Adipocyte (in vitro differentiated cells): ENCODE results near the gene OAS2.

Experiments
- DNase-seq: peaks from one replicate; pipeline ENCODE4 v3.0.0-alpha.2; 2015; ENCODE audit warnings: low read depth
- H3K27me3 ChIP-seq: replicated peaks from 2 replicates; pipeline ENCODE4 v1.7.0; 2013; ENCODE audit warnings: mild to moderate bottlenecking, low read length, moderate library complexity; ENCODE audit not compliant: control insufficient read depth, insufficient read depth
- H3K36me3 ChIP-seq: 2 replicates; pipeline ENCODE4 v1.7.0; 2013; ENCODE audit warnings: low read length, mild to moderate bottlenecking, moderate library complexity; ENCODE audit not compliant: control insufficient read depth, insufficient read depth, severe bottlenecking
- H3K4me1 ChIP-seq: 2 replicates; pipeline ENCODE4 v1.7.0; 2013; ENCODE audit warnings: mild to moderate bottlenecking, low read length, moderate library complexity; ENCODE audit not compliant: control insufficient read depth, insufficient read depth
- H3K4me3 ChIP-seq: 2 replicates; pipeline ENCODE4 v1.7.0; 2013; ENCODE audit warnings: mild to moderate bottlenecking, low read length, moderate library complexity
- H3K9ac ChIP-seq: 2 replicates; pipeline ENCODE4 v1.7.0; 2013; ENCODE audit warnings: mild to moderate bottlenecking, low read length, moderate library complexity
- H3K9me3 ChIP-seq: 2 replicates; pipeline ENCODE4 v1.7.0; 2013; ENCODE audit warnings: mild to moderate bottlenecking, low read length, moderate library complexity; ENCODE audit not compliant: control insufficient read depth

Gene OAS2, protein sequence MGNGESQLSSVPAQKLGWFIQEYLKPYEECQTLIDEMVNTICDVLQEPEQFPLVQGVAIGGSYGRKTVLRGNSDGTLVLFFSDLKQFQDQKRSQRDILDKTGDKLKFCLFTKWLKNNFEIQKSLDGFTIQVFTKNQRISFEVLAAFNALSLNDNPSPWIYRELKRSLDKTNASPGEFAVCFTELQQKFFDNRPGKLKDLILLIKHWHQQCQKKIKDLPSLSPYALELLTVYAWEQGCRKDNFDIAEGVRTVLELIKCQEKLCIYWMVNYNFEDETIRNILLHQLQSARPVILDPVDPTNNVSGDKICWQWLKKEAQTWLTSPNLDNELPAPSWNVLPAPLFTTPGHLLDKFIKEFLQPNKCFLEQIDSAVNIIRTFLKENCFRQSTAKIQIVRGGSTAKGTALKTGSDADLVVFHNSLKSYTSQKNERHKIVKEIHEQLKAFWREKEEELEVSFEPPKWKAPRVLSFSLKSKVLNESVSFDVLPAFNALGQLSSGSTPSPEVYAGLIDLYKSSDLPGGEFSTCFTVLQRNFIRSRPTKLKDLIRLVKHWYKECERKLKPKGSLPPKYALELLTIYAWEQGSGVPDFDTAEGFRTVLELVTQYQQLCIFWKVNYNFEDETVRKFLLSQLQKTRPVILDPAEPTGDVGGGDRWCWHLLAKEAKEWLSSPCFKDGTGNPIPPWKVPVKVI

DNA sequence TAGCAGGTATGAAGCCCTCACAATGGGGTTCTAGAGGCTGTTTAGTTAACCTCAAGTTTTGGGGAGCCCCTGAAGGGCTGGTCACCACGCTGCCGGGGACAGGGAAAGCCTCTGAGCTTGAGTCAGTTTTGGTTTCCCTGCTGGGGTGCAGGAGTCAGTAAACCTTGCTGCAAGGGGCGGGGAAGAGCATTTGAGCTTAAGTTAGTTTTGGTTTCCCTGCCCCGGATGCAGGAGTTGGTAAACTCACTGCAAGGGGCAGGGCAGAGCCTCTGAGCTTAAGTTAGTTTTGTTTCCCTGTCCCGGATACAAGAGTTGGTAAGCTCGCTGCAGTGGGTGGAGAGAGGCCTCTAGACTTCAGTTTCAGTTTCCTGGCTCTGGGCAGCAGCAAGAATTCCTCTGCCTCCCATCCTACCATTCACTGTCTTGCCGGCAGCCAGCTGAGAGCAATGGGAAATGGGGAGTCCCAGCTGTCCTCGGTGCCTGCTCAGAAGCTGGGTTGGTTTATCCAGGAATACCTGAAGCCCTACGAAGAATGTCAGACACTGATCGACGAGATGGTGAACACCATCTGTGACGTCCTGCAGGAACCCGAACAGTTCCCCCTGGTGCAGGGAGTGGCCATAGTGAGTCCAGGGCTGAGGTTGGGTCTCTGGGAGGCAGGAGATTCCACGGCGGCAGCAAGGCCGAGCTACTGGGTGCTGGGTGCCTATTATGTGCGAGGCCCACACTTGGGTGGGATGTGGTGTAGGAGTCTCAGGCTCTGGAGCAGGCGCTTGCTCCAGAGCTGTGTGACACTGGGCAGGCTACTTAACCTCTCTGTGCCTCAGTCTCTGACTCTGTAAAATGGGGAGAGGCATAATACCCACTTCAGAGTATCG, at the start of gene OAS2:
TSS of gene OAS2 (plus strand) at position 357 of the 878 bp plus-strand sequence. CDS start at position 447, 90 bp downstream.
- peaks cover 8% of the 10 kb centered on the region for H3K9me3 ChIP-seq
- DNase-seq: peak; percentile 69
- H3K4me1 ChIP-seq: peaks cover 21% of the 10 kb centered on the region
- no peaks in the 10 kb centered on the region for H3K36me3 ChIP-seq
- peak within 1 kb of the TSS; percentile 90 for H3K9ac ChIP-seq
- no peaks in the 10 kb centered on the region for H3K27me3 ChIP-seq
- peak within 1 kb of the TSS; percentile 88 for H3K4me3 ChIP-seq

DNA sequence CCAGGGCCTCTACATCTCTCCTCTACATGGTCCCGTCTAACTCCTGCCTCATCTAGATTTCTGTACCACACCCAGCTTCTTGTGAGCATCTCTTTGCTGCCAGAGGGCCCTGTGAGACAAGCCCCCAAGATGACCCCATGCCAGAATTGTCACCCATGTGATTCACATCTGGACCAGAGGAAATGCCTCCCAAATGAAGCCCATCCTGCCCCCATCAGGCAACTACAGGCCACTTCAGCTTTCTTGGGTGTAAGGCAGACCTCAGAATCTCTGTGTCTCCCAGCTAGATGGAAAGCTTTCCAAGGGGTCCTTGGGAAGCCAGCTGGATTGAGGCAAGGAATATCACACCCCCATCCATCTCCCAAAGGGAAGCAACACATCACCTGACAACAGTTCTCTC, 49.3 kb upstream of the OAS2 start:
- H3K9me3 ChIP-seq: peaks cover 11% of the 10 kb centered on the region
- no peak for DNase-seq
- H3K4me1 ChIP-seq: peaks cover 16% of the 10 kb centered on the region
- no peak overlapping the region for H3K4me3 ChIP-seq
- H3K36me3 ChIP-seq: no peaks in the 10 kb centered on the region
- H3K9ac ChIP-seq: no peak overlapping the region
- peaks cover 5% of the 10 kb centered on the region for H3K27me3 ChIP-seq

DNA sequence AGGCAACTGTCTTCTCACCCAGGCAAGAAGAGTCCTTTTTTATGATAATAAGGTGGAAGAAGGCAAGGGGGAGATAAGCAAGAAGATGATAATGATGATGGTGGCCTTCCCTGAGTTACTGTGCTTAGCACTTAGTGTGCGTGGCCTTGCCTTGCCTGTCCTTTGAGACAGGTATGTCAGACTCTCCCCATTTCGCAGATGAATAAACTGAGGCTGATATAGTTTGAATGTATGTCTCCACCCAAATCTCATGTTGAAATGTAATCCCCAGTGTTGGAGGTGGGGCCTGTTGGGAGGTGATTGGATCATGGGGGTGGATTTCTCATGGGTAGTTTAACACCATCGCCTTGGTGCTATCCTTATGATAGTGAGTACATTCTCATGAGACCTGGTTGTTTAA, 48.6 kb upstream of the OAS2 start:
- DNase-seq: no peak
- H3K36me3 ChIP-seq: no peaks in the 10 kb centered on the region
- peaks cover 5% of the 10 kb centered on the region for H3K27me3 ChIP-seq
- no peak overlapping the region for H3K4me3 ChIP-seq
- peaks cover 12% of the 10 kb centered on the region for H3K4me1 ChIP-seq
- H3K9me3 ChIP-seq: peaks cover 11% of the 10 kb centered on the region
- no peak overlapping the region for H3K9ac ChIP-seq

DNA sequence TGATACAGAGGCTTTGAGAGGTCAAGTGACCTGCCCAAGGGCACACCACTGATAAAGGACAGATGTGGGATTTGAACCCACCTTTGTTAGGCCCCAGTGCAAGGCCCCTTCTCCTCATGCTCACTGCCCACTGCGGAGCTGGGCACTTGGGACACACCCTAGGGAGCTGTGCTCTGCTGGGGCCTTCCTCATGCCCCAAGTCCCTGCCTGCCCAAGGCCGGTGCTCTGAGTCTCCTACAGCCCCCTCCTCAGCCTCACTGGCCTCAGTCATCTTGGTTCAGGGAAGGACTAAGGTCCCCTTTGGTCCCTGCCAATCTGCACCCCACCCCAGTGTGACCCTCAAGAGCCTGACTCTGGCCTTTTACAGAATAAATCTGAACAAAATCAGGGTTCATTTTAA, 48.0 kb upstream of the OAS2 start:
- peaks cover 7% of the 10 kb centered on the region for H3K4me1 ChIP-seq
- H3K36me3 ChIP-seq: no peaks in the 10 kb centered on the region
- H3K9ac ChIP-seq: no peak overlapping the region
- no peak overlapping the region for H3K4me3 ChIP-seq
- H3K9me3 ChIP-seq: peaks cover 11% of the 10 kb centered on the region
- DNase-seq: no peak
- peaks cover 5% of the 10 kb centered on the region for H3K27me3 ChIP-seq

DNA sequence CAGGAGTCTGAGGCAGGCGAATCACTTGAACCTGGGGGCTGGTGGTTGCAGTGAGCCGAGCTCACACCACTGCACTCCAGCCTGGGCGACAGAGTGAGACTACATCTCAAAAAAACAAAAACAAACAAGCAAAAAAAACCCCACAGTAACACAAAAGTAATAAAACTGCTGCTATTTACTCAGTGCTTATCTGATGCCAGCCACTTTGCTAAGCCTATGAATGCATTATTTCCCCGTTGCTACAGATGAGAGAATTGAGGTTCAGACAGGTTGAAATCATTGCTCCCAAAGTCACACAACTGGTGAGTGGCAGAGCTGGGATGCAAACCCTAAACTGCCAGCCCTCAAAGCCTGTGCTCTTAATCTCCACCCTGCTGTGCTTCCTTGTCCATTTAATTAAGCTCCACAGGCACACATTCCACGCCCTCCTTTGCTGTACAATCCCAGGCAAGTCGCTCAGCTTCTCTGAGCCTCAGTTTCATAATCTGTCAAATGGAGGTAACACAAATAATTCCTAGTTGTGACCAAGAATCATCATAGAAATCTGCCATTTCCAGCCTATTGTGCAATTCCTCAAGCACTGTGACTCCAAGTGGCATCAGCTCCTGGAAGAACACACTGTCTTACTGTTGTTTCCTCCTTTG, 45.7 kb upstream of the OAS2 start:
- Histone ChIP-seq H3K4me3 (no peak overlapping the region), H3K36me3 (no peaks in the 10 kb centered on the region)
- no peak for DNase-seq

DNA sequence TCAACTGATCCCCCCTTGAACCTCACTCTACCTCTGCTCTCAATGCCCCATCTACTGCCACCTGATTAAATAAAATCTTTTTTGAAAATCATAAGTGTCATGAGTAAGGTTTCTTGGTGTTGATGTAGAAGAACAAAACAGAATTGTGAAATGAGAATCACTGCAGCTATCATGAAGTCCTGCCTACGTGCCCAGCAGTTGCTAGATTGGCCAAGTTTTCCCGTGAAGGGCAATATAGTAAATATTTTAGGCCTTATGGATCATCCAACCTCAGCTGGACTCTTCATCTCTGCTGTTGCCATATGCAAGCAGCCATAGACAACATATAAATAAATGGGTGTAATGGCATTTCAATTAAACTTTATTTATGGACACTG, 45.2 kb upstream of the OAS2 start:
- H3K9ac ChIP-seq: no peak overlapping the region
- no peak overlapping the region for H3K4me3 ChIP-seq
- H3K27me3 ChIP-seq: no peaks in the 10 kb centered on the region
- H3K4me1 ChIP-seq: peaks cover 7% of the 10 kb centered on the region
- peaks cover 4% of the 10 kb centered on the region for H3K9me3 ChIP-seq
- no peak for DNase-seq
- no peaks in the 10 kb centered on the region for H3K36me3 ChIP-seq

More for the DNA sequence above, 45.7 kb upstream of the OAS2 start:
- Histone ChIP-seq H3K9me3 (peaks cover 9% of the 10 kb centered on the region), H3K9ac (no peak overlapping the region), H3K27me3 (peaks cover 4% of the 10 kb centered on the region), H3K4me1 (peaks cover 7% of the 10 kb centered on the region)

DNA sequence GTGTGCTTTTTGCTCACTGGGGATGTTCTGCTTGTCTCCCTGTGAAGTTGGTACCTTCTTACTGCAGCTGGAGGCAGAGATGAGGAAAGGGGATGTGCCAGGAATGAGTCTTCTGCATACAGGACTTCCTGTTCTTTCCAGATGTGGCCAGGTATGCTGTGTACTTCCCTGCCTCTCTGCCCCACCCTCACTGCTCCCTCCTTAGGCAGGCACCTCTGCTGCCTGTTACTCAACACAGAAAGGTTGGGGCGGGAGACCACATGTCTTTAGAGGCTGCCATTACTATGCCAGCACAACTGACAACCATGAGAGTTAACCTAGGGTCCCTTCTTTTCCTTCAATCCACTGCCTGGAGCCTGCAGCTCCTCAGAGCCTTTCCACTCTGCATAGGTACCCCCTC, 42.1 kb upstream of the OAS2 start:
- Histone ChIP-seq H3K9me3 (no peaks in the 10 kb centered on the region), H3K4me1 (peaks cover 17% of the 10 kb centered on the region), H3K9ac (no peak overlapping the region), H3K4me3 (no peak overlapping the region), H3K36me3 (no peaks in the 10 kb centered on the region), H3K27me3 (no peaks in the 10 kb centered on the region)
- DNase-seq: no peak

DNA sequence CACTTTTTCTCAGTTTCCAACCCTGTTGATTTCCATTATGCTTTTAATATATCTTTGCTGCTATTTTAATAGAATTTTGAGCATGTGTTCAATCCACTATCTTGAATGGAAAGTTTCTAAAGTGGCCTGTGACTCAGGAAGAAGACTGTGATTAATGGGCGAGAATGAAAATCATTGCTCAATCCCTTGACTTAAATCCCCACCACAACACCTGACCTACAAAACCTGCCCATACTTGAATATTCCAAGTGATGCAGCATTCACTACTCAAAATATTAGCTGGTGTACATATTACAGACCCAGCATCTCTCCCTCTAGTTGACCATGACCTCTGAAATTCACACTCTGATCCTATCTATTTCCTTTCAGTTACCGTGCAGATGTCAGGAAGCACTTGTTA, 41.4 kb upstream of the OAS2 start:
- Histone ChIP-seq H3K4me1 (peaks cover 17% of the 10 kb centered on the region), H3K4me3 (no peak overlapping the region)
- no peak for DNase-seq

DNA sequence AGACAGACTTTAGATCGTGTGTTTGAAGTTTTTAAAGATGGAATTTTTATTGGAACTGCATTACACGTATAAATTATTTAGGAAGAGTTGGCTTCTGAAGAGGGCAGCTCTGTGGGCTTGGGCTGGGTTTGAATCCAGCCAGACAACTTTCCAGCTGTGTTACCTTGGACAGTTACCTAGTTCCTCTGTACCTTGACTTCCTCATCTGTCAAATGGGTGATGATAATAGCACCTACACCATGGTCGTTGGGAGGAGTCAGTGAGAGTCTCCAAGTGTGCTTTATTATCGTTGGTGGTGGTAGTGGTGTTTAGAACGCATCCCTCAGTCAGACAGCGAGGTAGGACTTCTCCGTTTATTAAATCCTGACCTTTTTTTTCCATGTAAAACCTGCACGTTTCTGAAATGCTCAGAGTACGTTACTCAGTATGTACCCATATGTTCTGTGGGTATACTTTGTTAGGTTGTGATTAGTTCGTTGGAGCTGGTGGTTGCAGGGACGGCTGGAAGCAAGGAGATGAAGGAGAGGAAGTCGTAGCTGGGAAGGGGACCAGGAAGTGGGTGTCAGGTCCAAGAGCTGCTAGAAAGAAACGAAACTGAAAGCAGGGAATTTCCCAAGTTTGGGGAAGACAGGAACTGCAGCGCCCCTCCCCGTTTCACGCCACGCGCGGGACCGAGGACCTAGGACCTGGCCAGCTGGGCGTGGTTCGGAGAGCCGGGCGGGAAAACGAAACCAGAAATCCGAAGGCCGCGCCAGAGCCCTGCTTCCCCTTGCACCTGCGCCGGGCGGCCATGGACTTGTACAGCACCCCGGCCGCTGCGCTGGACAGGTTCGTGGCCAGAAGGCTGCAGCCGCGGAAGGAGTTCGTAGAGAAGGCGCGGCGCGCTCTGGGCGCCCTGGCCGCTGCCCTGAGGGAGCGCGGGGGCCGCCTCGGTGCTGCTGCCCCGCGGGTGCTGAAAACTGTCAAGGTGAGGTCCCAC, 40.3 kb upstream of the OAS2 start, which contains the start of gene OAS3:
TSS of gene OAS3 (plus strand) at position 734 of the 979 bp plus-strand sequence. CDS start at position 791, 57 bp downstream.
- Histone ChIP-seq H3K4me1 (peaks cover 12% of the 10 kb centered on the region), H3K36me3 (no peaks in the 10 kb centered on the region), H3K9ac (peak within 1 kb of the TSS; percentile 86), H3K4me3 (peak within 1 kb of the TSS; percentile 86), H3K9me3 (no peaks in the 10 kb centered on the region), H3K27me3 (no peaks in the 10 kb centered on the region)
- peak; percentile 75 for DNase-seq

More for the DNA sequence above, 41.4 kb upstream of the OAS2 start:
- no peaks in the 10 kb centered on the region for H3K9me3 ChIP-seq
- H3K36me3 ChIP-seq: no peaks in the 10 kb centered on the region
- no peaks in the 10 kb centered on the region for H3K27me3 ChIP-seq
- no peak overlapping the region for H3K9ac ChIP-seq

DNA sequence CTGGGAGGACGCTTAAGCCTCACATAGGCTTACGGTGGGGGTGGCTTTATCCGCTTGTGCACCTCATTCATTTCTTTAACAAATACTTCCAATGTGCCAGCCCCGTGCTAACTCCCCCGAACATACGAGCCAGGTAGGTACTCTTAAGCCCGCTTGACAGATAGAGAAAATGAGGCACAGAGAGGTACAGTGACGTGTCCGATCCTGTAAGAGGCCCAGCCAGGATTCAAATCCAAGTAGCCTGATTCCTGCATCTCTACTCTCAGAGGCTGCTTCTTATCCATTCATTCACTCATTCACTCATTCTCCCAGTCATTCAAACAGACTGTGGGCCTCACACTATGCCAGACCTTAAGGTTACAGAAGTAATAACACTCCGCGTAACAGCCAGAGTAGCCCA, 39.6 kb upstream of the OAS2 start:
- H3K4me3 ChIP-seq: peak overlapping the region; percentile 86
- H3K27me3 ChIP-seq: no peaks in the 10 kb centered on the region
- H3K9me3 ChIP-seq: no peaks in the 10 kb centered on the region
- H3K9ac ChIP-seq: peak overlapping the region; percentile 86
- H3K36me3 ChIP-seq: no peaks in the 10 kb centered on the region
- DNase-seq: no peak
- H3K4me1 ChIP-seq: peaks cover 11% of the 10 kb centered on the region
